ENCODE measurements around the gene IRX2. TPM values are rescaled to one million over a fixed set of nuclear protein-coding genes. Genes with fewer than 3 reads are reported as not detected.

The IRX2 gene
- total and polyA plus RNA-seq, 2 of the 4 experiments (the other 2 are of a cell fraction), result 0.36 to 0.97 TPM

- Histone ChIP-seq H3K36me3 (ENCODE audit: control insufficient read depth, insufficient read depth, low read length) (no peaks in the 10 kb centered on the region), H3K4me1 (ENCODE audit: control insufficient read depth, insufficient read depth, low read length) (no peaks in the 10 kb centered on the region), H3K14ac (replicated peaks; ENCODE audit: low read depth, low read length) (no peak overlapping the region), H2BK120ac (ENCODE audit: low read depth, low read length) (no peak overlapping the region), H3K18ac (ENCODE audit: low read depth, low read length) (no peak overlapping the region), H2AK9ac (replicated peaks; ENCODE audit: low read depth, low read length, poor library complexity) (no peak overlapping the region), H3K4ac (ENCODE audit: low read depth, low read length) (no peak overlapping the region), H2AK5ac (ENCODE audit: low read depth, low read length) (no peak overlapping the region), H3K56ac (ENCODE audit: extremely low read depth, insufficient read depth, low read length) (no peak overlapping the region), H2BK20ac (ENCODE audit: low read depth, low read length) (no peak overlapping the region), H3K4me2 (ENCODE audit: low read depth, low read length) (no peak overlapping the region), H3K4me3 (ENCODE audit: insufficient read depth, low read depth, low read length) (no peak overlapping the region), H3K9me3 (ENCODE audit: control insufficient read depth, insufficient read depth, low read length) (peaks cover 10% of the 10 kb centered on the region; the same call in 1 of the 2 replicates), H3K23ac (ENCODE audit: low read depth, low read length) (no peak overlapping the region), H4K8ac (ENCODE audit: low read depth in 2 of 2, low read length in 2 of 2) (no peak overlapping the region), H3K27ac (ENCODE audit: insufficient read depth, low read length) (no peak overlapping the region), H2BK5ac (ENCODE audit: low read depth, low read length, poor library complexity, severe bottlenecking) (no peak overlapping the region), H2AFZ (replicated peaks; ENCODE audit: low read length, poor library complexity) (no peak overlapping the region), H3K9me1 (ENCODE audit: insufficient read depth, low read length) (no peaks in the 10 kb centered on the region), H4K5ac (ENCODE audit: low read depth, low read length) (no peak overlapping the region), H4K20me1 (ENCODE audit: insufficient read depth, low read length) (no peaks in the 10 kb centered on the region), H4K91ac (ENCODE audit: insufficient read depth, low read depth, low read length) (no peak overlapping the region), H2BK15ac (ENCODE audit: low read depth, low read length) (no peak overlapping the region), H3K9ac (ENCODE audit: low read depth, low read length) (no peak overlapping the region), H3K79me1 (ENCODE audit: low read depth in 1 of 2, low read length in 2 of 2) (no peaks in the 10 kb centered on the region), H3K27me3 (ENCODE audit: control insufficient read depth, insufficient read depth, low read length) (no peaks in the 10 kb centered on the region)
- POLR2A ChIA-PET (ENCODE audit: unreplicated experiment), result no interaction called here
- in situ Hi-C loops (cut with MboI; ENCODE audit: low sequenced_read_pairs) (no loop called here), dilution Hi-C loops (cut with HindIII; ENCODE audit: low sequenced_read_pairs, unreplicated experiment) (no loop called here), intact Hi-C loops (cut with micrococcal nuclease) (no loop called here)
- BruUV-seq (replicated peaks), result no TSS peak
- 30% methylated on average over 2 of the region's 7 CpGs; no CpG with 5 or more reads in 1 of the 2 experiments for WGBS, 2 experiments (ENCODE audit: extremely low coverage in 2 of 2, insufficient read length in 1 of 2)
- DNase-seq (no peak), ATAC-seq (ENCODE audit: low read depth) (no peak)
- CTCF ChIA-PET, result no interaction called here
- TF ChIP-seq NFE2L2 (IDR thresholded peaks at IDR 0.05; ENCODE audit: low read depth, low read length), result no peak
- no peak for TF ChIP-seq RFX5 (IDR thresholded peaks at IDR 0.05; ENCODE audit: low read depth, low read length)
Measured at GRCh38 chr5:2729189-2729588, 22.3 kb downstream of the IRX2 start.
